H9 (cell line): Measurements from ENCODE around the gene WASHC3. TPM values are rescaled to one million over a fixed set of nuclear protein-coding genes. Genes with fewer than 3 reads are reported as not detected.

Source experiments
- DNase-seq: peaks from one replicate; pipeline ENCODE4 v3.0.0-alpha.2; 2017
- H2AFZ ChIP-seq: one replicate; pipeline ENCODE4 v1.6.1; 2013; ENCODE audit warnings: mild to moderate bottlenecking, low read length, control low read depth, moderate library complexity
- H2AK5ac ChIP-seq: 2 replicates; pipeline ENCODE4 v1.6.1; 2013; ENCODE audit warnings: low read length, control low read depth, mixed read lengths; ENCODE audit not compliant: insufficient read length
- H2BK120ac ChIP-seq: one replicate; pipeline ENCODE4 v1.6.1; 2013; ENCODE audit warnings: low read depth, mild to moderate bottlenecking, low read length, control low read depth, inconsistent platforms; ENCODE audit not compliant: poor library complexity, severe bottlenecking
- H2BK12ac ChIP-seq: 2 replicates; pipeline ENCODE4 v1.6.1; 2013; ENCODE audit warnings: low read length, control low read depth, mixed read lengths, low read depth; ENCODE audit not compliant: insufficient read length
- H2BK15ac ChIP-seq: 2 replicates; pipeline ENCODE4 v1.6.1; 2013; ENCODE audit warnings: low read depth, low read length, control low read depth
- H2BK20ac ChIP-seq: one replicate; pipeline ENCODE4 v1.6.1; 2013; ENCODE audit warnings: low read depth, mild to moderate bottlenecking, low read length, control low read depth, inconsistent platforms; ENCODE audit not compliant: poor library complexity, severe bottlenecking
- H2BK5ac ChIP-seq: 2 replicates; pipeline ENCODE4 v1.6.1; 2013; ENCODE audit warnings: low read length, control low read depth, mixed read lengths; ENCODE audit not compliant: insufficient read length
- H3K14ac ChIP-seq: 2 replicates; pipeline ENCODE4 v1.6.1; 2013; ENCODE audit warnings: low read length, control low read depth; ENCODE audit not compliant: insufficient read depth
- H3K18ac ChIP-seq: 2 replicates; pipeline ENCODE4 v1.6.1; 2013; ENCODE audit warnings: low read depth, mild to moderate bottlenecking, mixed read lengths, low read length, control low read depth; ENCODE audit not compliant: insufficient read length
- H3K23ac ChIP-seq: 2 replicates; pipeline ENCODE4 v1.6.1; 2013; ENCODE audit warnings: low read length, control low read depth, mixed read lengths, low read depth; ENCODE audit not compliant: insufficient read length
- H3K23me2 ChIP-seq: 2 replicates; pipeline ENCODE4 v1.6.1; 2013; ENCODE audit warnings: low read depth, mild to moderate bottlenecking, mixed read lengths, low read length, control low read depth; ENCODE audit not compliant: insufficient read length, poor library complexity, severe bottlenecking
- H3K27ac ChIP-seq: 2 replicates; pipeline ENCODE4 v1.5.1; 2013; ENCODE audit warnings: low read length, control low read depth, mixed read lengths, low read depth; ENCODE audit not compliant: insufficient read length
- H3K27me3 ChIP-seq: 2 replicates; pipeline ENCODE4 v1.6.1; 2013; ENCODE audit warnings: low read length, control low read depth, inconsistent platforms; ENCODE audit not compliant: insufficient read depth
- H3K4ac ChIP-seq: 2 replicates; pipeline ENCODE4 v1.6.1; 2013; ENCODE audit warnings: low read depth, mild to moderate bottlenecking, control low read depth, inconsistent platforms, low read length, moderate library complexity
- H3K4me1 ChIP-seq: 2 replicates; pipeline ENCODE4 v1.6.1; 2013; ENCODE audit warnings: low read length, control low read depth, inconsistent platforms; ENCODE audit not compliant: insufficient read depth
- H3K4me2 ChIP-seq: 2 replicates; pipeline ENCODE4 v1.6.1; 2013; ENCODE audit warnings: low read length, control low read depth, mixed read lengths; ENCODE audit not compliant: insufficient read length, insufficient read depth
- H3K56ac ChIP-seq: 2 replicates; pipeline ENCODE4 v1.6.1; 2013; ENCODE audit warnings: low read depth, mild to moderate bottlenecking, mixed read lengths, low read length, control low read depth; ENCODE audit not compliant: insufficient read length
- H3K79me1 ChIP-seq: 2 replicates; pipeline ENCODE4 v1.6.1; 2013; ENCODE audit warnings: low read depth, mild to moderate bottlenecking, moderate library complexity, low read length, control low read depth, inconsistent platforms; ENCODE audit not compliant: insufficient read depth, poor library complexity, severe bottlenecking
- H3K79me2 ChIP-seq: 2 replicates; pipeline ENCODE4 v1.6.1; 2013; ENCODE audit warnings: low read length, control low read depth, inconsistent platforms; ENCODE audit not compliant: insufficient read depth
- H3K9ac ChIP-seq: 2 replicates; pipeline ENCODE4 v1.6.1; 2013; ENCODE audit warnings: low read length, control low read depth, mixed read lengths; ENCODE audit not compliant: insufficient read length; ENCODE audit errors: extremely low read depth
- H3K9me3 ChIP-seq: one replicate; pipeline ENCODE4 v1.6.1; 2013; ENCODE audit warnings: low read depth, low read length, inconsistent platforms; ENCODE audit not compliant: control insufficient read depth
- H3T11ph ChIP-seq: one replicate; pipeline ENCODE4 v1.6.1; 2013; ENCODE audit warnings: mild to moderate bottlenecking, low read length, control low read depth, inconsistent platforms
- H4K20me1 ChIP-seq: one replicate; pipeline ENCODE4 v1.6.1; 2013; ENCODE audit not compliant: control insufficient read depth, insufficient read length, insufficient read depth
- H4K5ac ChIP-seq: 2 replicates; pipeline ENCODE4 v1.6.1; 2013; ENCODE audit warnings: low read depth, mild to moderate bottlenecking, mixed read lengths, low read length, control low read depth; ENCODE audit not compliant: insufficient read length
- H4K8ac ChIP-seq: replicated peaks from 2 replicates; pipeline ENCODE4 v1.6.1; 2013; ENCODE audit warnings: low read length, control low read depth, mixed read lengths, low read depth; ENCODE audit not compliant: insufficient read length
- H4K91ac ChIP-seq: 2 replicates; pipeline ENCODE4 v1.6.1; 2013; ENCODE audit warnings: low read depth, mild to moderate bottlenecking, moderate library complexity, mixed read lengths, low read length, control low read depth; ENCODE audit not compliant: insufficient read length
- H3K27ac Mint-ChIP-seq, 3 experiments: 2 replicates in 2 of 3; 3 replicates in 1 of 3; pipeline ENCODE4 v1.8.0; 2020 to 2021; ENCODE audit warnings: mixed read lengths in 3 of 3, mild to moderate bottlenecking in 1 of 3, moderate library complexity in 1 of 3
- H3K27me3 Mint-ChIP-seq: 2 replicates; pipeline ENCODE4 v1.8.0; 2021; ENCODE audit warnings: low read depth, mild to moderate bottlenecking, moderate library complexity, mixed read lengths
- H3K36me3 Mint-ChIP-seq, 3 experiments: 2 replicates in 2 of 3; 3 replicates in 1 of 3; pipeline ENCODE4 v1.8.0; 2020 to 2021; ENCODE audit warnings: low read depth in 3 of 3, mixed read lengths in 3 of 3; ENCODE audit not compliant: insufficient read depth in 1 of 3
- H3K4me1 Mint-ChIP-seq, 2 experiments: 2 replicates each; pipeline ENCODE4 v1.8.0; 2020; ENCODE audit warnings: mixed read lengths in 2 of 2
- H3K4me3 Mint-ChIP-seq, 2 experiments: 2 replicates in 1 of 2; 3 replicates in 1 of 2; pipeline ENCODE4 v1.8.0; 2020 to 2021; ENCODE audit warnings: mild to moderate bottlenecking in 2 of 2, mixed read lengths in 2 of 2, moderate library complexity in 1 of 2
- H3K9me3 Mint-ChIP-seq, 2 experiments: 2 replicates in 1 of 2; 3 replicates in 1 of 2; pipeline ENCODE4 v1.8.0; 2020; ENCODE audit warnings: mild to moderate bottlenecking in 2 of 2, mixed read lengths in 2 of 2, moderate library complexity in 1 of 2
- CTCF ChIP-seq: fragments of 200-600 bp; sonication (generic); conservative IDR thresholded peaks from 3 replicates; pipeline ENCODE4 v1.8.0; 2021; ENCODE audit warnings: antibody characterized with exemption, mild to moderate bottlenecking
- WGBS: extraction: QIAGEN DNeasy Blood & Tissue Kit; methylation state at CpG from one replicate; pipeline ENCODE4 v1.1.7; 2013; ENCODE audit warnings: missing lambda C conversion rate, low lambda C conversion rate, mixed read lengths; ENCODE audit not compliant: insufficient read length; ENCODE audit errors: extremely low coverage; 5-methylcytosine and 5-hydroxymethylcytosine counted together
- total RNA-seq: library from RNA; stranded (reverse); gene quantifications from 2 replicates; pipeline ENCODE4 v1.2.1, GENCODE V29; 2021

Gene WASHC3
- total RNA-seq, 1 experiment from 2014 or later = 14.1 TPM

GRCh38 chr12:102016472-102016871 lies 45.3 kb downstream of the WASHC3 start:
- no peak for DNase-seq
- Histone ChIP-seq H3K56ac (no peak overlapping the region), H3K79me1 (no peaks in the 10 kb centered on the region), H3K23ac (no peak overlapping the region), H3K9ac (no peak overlapping the region), H3K18ac (no peak overlapping the region), H4K8ac (no peak overlapping the region), H2AFZ (no peak overlapping the region), H3K4me2 (no peak overlapping the region), H2BK20ac (no peak overlapping the region), H4K91ac (no peak overlapping the region), H2AK5ac (no peak overlapping the region), H3T11ph (no peak overlapping the region), H2BK5ac (no peak overlapping the region), H3K4me1 (no peaks in the 10 kb centered on the region), H3K79me2 (no peaks in the 10 kb centered on the region), H3K27ac (no peak overlapping the region), H3K23me2 (no peaks in the 10 kb centered on the region), H2BK12ac (no peak overlapping the region), H3K9me3 (no peaks in the 10 kb centered on the region), H4K5ac (no peak overlapping the region), H2BK15ac (no peak overlapping the region), H3K14ac (no peak overlapping the region), H3K4ac (no peak overlapping the region), H3K27me3 (no peaks in the 10 kb centered on the region), H2BK120ac (no peak overlapping the region), H4K20me1 (no peaks in the 10 kb centered on the region)
- WGBS = no CpG with 5 or more reads among the region's 1 CpG
- Mint-ChIP-seq H3K27ac (no peak overlapping the region), H3K36me3 (no peaks in the 10 kb centered on the region), H3K9me3 (no peaks in the 10 kb centered on the region), H3K27me3 (no peaks in the 10 kb centered on the region), H3K4me3 (no peak overlapping the region), H3K4me1 (no peaks in the 10 kb centered on the region)
- TF ChIP-seq CTCF = no peak
